NOMO-1 (cell line): ENCODE results near the gene BACH2.
"Not testable (repeated sequence)": the region's sequence is repeated elsewhere in the genome, so short reads cannot be mapped to it uniquely, and the experiment has no call there.

Source experiments
- DNase-seq, 2 experiments: peaks; one replicate each; lab custom pipeline; 2025; ENCODE audit not compliant: unreplicated experiment in 2 of 2; lab: John Stamatoyannopoulos, UW

The BACH2 gene

DNA sequence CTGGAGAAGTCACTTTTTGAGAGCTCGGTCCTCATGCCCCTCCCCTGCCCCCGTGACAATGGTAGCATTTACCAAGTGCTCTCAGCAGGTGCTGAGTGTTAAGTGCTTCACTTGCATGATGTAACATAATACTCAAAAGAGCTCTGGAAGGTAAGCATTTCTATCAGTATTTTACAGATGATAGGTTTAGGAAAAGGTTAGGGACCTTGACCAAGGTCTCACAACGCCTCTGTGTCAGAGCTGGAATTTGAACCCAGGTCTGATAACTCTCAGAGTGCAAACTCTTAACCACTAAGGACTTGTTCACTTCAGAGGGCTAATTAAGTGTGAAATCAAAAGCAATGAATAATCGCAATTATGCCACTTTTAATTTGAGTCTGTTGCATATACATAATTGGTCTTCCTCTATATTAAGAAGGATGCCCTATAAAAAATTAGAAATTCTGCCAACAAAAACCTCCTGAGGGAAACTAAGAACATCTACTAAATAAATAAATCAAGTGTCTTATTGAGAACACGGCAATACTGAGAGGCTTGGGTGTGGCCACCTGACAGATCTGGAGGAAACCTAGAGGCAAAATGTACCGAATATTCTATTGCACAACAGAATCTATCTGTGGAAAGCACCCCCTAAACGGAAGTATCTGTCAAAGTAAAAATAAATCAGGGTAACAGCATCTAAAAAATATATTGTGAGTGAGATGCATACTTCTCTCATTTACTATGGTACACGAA, 109.8 kb downstream of the BACH2 start:
- peak; percentile 75 to 90 for DNase-seq

DNA sequence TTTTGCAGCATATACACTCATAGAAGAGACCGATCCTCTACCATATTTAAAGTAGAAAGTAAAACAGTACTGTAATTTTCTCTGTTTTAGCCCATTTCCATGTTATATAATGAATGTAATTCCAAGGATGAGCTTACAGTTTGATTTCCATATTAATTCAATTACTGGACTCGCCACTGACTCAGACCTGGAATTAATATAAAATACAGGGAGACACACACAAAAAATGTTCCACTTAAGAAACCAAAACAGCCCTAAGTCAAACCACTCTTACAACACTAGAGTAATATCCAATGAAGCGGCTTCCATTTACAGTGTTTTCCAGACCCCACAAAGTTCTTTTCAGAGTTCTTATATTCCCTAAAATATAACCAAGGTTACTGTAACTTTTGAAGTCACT, 110.6 kb downstream of the BACH2 start:
- DNase-seq: no peak

GRCh38 chr6:90184334-90185298, 112.0 kb downstream of the BACH2 start:
- DNase-seq: peak; percentile 19 to 54

DNA sequence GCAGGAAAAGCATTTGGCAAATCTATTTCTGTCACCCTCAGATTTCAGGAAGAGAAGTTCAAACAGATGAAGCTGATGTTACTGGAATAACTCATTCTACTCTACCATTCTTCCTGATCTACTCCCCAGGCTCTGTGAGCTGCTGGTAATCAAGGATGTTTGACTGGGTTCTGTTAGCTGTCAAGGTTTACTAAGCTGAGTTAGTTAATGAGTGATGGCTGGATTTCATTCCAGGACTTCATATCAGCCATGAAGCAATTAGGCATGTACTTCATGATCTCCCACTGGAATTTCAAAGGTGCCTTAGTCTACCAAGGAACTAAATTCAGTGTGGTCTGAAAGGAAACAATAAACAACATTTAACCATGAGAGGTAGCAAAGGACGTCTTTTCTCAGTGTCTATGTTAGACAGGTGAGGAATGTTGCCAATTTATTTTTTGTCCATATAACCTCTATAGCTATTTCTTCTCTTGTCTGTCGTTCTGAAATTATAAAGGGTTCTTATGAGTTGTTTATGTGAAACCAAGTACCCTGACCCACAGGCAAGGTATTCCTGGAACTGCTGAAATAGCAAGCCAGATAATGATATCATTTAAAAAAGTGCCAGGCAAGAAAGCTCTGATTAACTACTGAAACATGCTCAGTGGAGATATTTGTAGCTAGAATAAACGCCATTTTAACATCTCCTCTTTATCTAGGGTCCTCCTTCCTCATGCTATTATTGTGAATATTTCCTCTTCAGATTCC, 112.9 kb downstream of the BACH2 start:
- DNase-seq: no peak

GRCh38 chr6:90180526-90180925, 116.1 kb downstream of the BACH2 start:
- DNase-seq: no peak

DNA sequence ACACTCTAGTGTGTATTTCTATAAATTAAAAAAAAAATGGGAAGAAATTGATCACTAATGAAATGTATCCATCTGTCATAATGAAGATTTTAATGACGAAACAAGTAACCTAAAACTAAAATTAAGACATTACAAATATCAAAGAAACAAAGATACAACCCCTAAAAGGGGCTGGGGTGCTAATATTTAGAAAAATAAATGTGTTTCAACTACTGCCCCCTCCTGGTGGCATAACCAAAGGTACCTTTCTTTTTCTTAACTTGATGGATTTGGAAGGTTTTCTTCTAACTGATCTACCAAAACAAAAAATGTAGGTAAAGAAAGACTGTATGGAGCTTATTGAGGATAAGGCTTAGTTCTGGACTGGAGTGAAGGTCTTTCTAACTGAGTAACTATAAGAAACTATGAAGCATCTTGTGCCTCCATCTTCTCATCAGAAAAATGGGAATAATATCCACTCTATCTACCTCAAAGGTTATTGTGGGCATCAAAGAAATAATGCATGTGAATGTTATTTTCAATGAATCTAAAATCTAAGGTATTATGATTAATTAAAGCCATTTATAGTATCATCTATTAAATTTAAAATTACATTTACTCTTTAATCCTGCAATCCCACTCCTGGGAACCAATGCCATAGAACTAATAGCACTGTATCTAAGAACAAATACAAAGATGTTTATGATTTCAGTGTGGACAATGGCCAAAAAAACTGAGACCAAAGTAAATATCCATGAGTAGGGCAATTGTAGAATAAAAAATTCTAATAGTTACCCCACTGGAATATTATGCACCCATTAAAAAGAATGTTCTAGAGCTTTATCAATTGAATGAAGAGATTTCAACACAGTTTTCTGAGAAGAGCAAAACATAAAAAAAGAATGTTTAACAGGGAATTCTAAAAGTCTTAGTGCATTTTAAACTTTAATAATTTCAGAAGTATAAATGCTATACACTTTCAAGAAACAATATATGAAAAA, 117.2 kb downstream of the BACH2 start:
- peak in 1 of 2 experiments; percentile 24 for DNase-seq

DNA sequence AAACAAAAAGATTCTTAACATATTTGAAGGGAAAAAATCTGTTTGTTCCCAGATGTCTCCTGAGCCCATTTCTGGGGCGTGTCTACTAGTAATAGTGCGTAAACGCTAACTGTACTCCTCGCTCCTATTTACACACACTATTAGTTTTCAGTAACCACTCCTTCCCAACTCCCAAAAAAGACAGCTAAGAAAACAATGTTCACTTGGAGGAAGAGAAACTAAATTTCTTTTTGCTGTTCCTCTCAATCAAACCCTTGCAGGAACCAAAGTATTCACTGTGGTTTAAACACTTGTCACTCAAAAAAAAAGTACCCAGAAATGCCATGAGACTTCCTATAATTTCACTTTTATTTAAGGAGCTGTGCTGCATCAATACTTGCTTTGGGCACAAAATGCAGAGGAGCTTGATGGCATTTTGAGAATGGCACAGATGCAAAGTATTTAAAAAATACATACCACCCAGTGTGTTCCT, 118.2 kb downstream of the BACH2 start:
- DNase-seq: peak in 1 of 2 experiments; percentile 53

DNA sequence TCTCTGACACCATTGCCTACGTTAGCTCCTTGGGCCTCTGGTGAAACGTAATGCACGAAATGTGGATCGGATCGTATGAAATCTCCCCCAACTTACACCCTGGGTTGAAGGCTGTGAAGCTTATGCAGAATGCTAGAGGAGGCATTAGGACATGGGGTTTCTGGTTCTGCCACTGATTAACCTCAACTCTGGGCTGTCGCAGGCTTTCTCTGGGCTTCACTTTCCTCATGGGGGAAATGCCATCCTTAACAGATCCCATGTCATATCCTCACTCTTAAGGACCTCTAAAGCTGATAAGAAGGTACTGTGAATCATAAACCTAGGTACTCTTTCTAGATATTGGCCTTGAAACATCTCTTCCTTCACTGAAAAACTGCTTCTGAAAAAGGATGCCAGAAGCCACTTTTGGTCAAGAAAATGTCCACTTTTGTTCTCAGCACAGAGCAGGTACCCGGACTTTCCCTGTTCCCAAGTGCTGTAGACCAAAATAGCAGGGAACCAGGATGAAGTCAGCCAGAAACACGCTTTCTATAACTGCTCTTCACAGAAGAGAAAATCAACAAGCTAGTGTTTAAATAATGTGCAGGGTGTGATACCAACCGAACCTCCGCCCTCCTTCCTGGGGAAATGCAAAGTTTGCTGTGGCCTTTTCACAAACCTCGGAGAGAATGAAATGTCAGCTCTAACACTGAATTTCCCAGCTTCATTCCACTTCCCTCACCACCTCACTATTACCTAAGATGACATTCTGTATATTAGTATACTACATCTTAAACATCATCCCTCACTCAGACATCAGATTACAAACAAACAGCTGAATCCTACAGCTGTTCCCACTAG, 118.9 kb downstream of the BACH2 start:
- no peak for DNase-seq

DNA sequence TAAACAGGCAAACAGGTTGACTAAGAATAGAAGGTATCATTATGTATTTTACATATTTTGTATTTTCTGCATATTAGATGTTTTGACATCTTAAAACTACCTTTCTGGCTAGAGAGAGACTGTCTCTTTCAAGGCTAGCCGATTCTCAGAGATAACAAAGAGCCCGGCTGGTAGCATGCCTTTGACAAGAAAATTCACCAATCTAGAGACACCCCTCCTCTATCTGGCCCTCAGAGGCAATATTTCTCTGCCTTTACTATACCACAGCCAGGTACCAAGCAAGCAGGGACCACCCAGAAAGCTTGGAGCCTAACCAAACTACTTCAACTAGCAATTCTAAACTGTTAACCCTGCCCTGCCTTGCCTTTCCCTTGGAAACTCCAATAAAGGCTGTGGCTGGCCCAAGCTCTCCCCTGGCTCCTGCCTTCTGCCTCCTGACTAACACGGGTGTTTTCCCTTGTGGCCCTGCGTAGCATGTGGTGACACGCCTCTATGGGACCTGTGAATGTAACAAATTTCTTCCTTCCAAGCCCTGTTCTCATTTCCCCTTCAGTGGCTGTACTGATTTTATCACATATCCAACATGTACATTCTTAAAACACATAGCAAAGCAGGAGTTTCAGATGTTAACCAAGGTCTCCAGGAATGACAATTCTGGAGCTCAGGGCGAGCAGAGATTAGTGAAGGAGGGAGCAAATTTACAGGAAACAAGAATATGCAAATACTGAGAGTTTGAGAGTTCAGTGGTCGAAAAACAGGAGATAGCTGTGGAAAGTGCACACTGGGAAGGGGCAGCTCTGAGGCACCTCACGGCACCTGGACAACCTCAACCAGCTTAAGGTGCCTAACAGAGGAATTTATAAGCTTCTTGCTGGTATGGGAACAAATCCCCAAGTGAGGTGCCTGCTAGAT, 120.8 kb downstream of the BACH2 start:
- DNase-seq: no peak

DNA sequence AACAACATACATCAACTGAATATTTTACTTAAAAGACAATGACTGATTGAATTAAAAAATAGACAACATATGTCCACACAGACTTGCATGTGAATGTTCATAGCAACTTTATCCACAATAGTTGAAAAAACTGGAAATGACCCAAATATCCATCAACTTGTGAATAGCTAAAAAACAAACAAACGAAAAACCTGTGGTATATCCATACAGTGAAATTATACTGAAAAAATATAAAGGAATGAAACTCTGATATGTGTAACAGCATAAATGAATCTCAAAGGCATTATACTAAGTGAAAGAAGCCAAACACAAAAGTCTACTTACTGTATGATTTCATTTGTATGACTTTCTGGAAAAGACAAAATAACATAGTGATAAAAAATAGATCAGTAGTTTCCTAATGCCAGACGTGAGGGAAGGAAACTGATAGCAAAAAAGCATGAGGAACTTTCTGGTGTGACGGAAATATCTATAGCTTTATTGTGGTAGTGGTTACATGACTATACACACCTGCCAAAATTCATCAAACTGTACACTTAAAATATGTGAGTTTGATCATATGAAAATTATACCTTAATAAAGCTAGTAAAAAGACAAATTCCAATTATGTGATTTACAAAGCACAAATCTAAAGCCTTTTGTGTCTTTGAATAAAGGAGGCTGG, 123.2 kb downstream of the BACH2 start:
- no peak for DNase-seq

GRCh38 chr6:90170601-90171000, 126.0 kb downstream of the BACH2 start:
- no peak for DNase-seq

DNA sequence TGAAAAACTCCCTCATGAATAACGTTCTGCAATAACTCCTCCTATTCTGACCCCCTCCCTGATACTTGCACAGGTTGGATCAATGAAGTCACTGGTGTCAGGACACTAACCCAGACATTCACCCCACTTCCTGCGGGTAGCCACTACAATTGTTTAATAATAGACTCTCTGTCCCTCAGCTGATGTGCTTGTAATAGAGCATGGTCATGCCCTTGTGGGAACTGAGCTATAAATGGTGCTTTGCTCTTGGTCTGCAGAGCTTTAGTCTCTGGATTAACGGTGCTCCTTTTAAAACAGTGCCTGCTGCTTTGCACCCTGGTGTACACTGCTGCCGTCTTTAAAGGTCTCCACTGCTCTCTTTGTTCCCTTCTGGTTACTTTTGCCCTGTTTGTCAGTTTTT, 127.3 kb downstream of the BACH2 start:
- DNase-seq: no peak

GRCh38 chr6:90168693-90169131, 127.9 kb downstream of the BACH2 start:
- DNase-seq: no peak

DNA sequence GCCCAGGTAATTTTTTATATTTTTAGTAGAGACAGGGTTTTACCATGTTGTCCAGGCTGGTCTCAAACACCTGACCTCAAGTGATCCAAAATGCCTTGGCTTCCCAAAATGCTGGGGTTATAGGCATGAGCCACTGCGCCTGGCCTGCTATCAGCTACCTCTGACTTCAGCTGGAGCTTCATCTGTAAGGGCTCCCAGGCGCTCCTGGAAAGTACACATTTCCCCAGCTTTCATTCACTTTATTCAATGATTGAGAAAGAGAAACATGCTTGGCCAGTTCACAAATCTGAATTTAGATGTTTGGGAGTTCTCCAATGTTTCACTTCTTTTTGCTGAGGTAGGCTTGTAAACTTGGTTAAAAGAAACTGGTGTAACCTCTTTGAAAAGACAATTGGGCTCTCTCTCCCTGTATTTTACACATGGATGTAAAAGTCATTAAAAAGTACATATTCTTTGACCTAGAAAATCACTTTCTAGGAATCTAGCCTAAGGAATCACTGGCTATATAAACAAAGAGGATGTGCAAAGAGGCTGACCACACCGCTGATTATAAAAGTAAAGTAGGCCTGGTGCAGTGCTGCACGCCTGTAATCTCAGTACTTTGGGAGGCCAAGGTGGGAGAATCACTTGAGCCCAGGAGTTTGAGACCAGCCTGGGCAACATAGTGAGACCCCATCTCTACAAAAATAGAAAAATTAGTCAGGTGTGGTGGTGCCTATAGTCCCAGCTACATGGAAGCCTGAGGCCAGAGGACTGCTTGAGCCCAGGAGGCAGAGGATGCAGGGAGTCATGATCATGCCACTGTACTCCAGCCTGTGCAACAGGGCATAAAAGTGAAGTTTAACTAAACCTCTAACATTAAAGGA, 128.9 kb downstream of the BACH2 start:
- DNase-seq: no peak

GRCh38 chr6:90166155-90166924, 130.3 kb downstream of the BACH2 start:
- not testable (repeated sequence) for DNase-seq
